Stimulated activated CD4-positive, alpha-beta T cell treated with anti-CD3 and anti-CD28 coated beads, Interleukin-12 subunit alpha, Interleukin-12 subunit beta, amount 100 ng/mL, for 4 hours (primary cell): ENCODE measurements around the gene MAPK8.
"Not testable (repeated sequence)": the region's sequence is repeated elsewhere in the genome, so short reads cannot be mapped to it uniquely, and the experiment has no call there.

ENCODE experiments used
- DNase-seq: peaks from one replicate; pipeline ENCODE4 v3.0.0-alpha.2; 2020

MAPK8 gene

DNA sequence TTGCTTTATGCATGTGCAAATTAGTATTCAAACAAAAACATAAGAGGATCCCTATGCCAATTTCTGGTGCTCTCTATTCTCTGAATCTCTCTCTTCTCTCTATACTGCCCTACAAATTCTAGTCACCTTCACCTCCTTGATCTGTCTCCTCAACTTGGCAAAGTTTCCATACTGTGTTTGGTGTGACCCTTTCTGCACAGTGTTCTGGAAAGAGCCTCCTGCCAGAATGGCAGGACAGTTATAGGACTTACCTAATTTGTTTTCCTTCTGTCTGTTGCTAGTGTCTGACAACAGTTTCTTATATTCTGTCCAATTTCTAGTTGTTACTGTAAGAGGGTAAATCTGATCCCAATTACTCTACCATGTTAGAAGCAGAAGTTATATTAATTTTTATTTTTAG, 34.3 kb downstream of the MAPK8 start:
- no peak for DNase-seq

DNA sequence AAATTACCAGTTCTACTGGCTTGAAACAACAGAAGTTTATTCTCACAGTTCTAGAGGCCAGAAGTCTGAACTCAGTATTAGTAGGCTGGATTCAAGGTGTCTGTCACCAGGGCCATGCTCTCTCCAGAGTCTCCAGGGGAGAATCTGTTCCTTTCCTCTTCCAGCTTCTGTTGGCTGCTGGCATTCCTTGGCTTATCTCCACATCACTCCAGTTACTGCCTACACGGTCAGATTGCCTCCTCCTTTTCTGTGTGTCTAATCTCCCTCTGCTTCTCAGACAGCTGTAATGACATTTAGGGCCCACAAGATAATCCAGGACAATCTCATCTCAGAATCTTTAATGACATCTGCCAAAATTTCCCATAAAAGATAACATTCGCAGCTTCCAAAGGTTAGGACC, 36.6 kb downstream of the MAPK8 start:
- no peak for DNase-seq

DNA sequence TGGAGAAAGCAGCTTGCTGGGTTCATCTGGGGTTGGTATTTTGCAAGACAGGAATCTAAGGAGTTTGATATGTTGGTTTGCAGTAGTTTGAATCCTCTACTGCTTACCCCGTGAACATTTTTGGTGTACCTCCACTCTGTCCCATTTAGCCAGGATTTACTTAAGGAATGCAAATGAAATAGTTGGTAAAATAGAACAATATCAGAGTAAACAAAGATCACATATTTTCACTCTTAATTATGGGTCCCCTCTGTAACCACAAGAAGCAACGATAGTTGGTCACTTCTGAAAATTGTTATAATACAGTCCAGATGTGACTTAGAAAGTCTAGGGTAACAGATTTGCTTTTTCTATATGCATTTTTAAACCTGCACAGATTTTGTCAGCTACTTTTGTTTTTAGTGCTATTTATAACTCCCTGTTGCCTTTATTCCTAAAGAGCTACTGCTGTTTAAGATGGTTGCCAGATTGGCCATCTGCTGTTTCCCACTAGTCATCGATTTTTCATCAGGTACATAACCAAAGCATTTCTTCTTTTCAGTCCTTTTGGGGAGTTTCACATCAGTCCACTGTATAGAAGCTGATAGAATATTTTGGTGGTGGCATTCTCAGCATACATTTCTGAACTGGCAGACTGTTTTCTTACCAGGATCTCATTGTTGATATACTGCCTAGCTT, 37.6 kb downstream of the MAPK8 start:
- no peak for DNase-seq

DNA sequence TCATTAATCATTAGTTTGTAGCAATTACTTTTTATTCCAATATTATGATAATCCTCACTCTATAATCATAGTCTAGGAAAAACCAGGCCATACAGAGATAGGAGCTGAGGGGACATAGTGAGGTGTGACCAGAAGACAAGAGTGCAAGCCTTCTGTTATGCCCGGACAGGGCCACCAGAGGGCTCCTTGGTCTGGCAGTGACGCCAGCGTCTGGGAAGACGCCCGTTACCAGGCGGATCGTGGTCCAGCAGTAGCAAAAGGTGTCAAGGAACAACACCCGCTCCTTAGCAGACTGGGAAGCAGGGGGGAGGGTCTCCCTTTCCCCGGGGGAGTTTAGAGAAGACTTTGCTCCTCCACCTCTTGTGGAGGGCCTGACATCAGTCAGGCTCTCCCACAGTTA, 39.8 kb downstream of the MAPK8 start:
- not testable (repeated sequence) for DNase-seq

DNA sequence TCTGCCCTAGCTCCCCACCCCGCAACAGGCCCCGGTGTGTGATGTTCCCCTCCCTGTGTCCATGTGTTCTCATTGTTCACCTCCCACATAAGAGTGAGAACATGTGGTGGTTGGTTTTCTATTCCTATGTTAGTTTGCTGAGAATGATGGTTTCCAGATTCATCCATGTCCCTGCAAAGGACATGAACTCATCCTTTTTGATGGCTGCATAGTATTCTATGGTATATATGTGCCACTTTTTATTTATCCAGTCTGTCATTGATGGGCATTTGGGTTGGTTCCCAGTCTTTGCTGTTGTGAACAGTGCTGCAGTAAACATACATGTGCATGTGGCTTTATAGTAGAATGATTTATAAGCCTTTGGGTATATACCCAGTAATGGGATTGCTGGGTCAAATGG, 41.1 kb downstream of the MAPK8 start:
- not testable (repeated sequence) for DNase-seq

DNA sequence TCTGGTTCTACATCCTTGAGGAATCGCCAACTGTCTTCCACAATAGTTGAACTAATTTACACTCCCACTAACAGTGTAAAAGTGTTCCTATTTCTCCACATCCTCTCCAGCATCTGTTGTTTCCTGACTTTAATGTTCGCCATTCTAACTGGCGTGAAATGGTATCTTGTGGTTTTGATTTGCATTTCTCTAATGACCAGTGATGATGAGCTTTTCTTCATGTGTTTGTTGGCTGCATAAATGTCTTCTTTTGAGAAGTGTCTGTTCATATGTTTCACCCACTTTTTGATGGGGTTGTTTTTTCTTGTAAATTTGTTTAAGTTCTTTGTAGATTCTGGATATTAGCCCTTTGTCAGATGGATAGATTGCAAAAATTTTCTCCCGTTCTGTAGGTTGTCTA, 41.5 kb downstream of the MAPK8 start:
- DNase-seq, result not testable (repeated sequence)

DNA sequence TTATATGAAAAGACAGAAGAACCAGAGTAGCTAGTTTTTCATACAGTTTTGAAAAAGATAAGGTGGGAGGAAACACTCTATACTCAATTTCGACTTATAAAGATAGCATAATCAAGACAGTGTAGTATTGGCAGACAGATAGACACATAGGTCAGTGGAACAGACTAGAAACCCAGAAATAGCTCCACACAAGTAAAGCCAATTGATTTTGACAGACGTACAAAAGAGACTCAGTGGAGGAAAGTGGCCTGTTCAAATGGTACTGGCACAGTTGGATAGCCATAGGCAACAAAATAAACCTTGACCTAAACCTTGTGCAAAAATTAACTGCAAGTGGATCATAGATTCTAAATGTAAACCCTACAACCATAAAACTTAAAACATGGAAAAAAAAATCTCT, 46.8 kb downstream of the MAPK8 start:
- no peak for DNase-seq

DNA sequence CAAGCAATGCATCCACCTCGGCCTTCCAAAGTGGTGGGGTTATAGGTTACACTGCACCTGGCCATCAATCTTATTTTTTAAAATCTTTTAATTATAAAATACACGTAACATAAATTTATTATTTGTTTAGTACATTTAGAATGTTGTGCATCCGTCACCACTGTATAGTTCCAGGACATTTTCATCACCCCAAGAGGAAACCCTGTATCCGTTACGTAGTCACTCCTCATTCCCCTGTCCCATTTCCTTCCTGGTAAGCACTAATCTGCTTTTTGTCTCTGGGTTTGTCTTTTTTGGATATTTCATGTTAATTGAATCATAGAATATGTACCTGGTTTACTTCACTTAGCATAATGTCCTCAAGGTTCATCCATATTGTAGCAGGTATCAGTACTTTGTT, 51.2 kb downstream of the MAPK8 start:
- DNase-seq, result no peak

DNA sequence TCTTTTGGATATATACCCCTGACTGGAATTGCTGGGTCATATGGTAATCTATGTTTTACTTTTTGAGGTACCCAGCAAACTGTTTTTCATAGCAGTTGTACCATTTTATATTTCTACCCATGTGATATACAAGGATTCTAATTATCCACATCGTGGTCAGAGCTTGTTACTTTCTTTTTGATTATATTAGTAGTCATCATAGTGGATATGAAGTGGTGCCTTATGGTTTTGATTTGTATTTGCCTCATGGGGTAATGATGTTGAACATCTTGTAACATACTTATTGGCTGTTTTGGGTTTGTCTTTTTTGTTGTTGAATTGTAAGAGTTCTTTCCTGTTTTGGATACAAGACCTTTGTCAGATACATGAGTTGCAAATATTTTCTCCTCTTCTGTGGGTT, 51.7 kb downstream of the MAPK8 start:
- DNase-seq, result no peak

DNA sequence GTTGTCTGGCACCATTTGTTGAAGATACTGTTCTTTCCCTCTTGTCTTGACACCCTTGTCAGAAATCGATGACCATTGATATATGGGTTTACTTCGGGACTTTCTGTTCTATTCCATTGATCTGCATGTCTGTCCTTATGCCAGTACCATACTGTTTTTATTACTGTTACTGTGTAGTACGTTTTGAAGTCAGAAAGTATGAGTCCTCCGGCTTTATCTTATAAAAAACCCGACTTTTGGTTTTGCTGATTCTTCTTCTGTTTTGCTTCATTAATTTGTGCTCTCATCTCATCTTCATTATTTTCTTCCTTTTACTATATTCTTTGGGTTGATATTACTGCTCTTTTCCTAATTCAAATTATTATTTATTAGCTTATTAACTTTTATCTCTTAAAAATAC, 52.4 kb downstream of the MAPK8 start:
- no peak for DNase-seq

DNA sequence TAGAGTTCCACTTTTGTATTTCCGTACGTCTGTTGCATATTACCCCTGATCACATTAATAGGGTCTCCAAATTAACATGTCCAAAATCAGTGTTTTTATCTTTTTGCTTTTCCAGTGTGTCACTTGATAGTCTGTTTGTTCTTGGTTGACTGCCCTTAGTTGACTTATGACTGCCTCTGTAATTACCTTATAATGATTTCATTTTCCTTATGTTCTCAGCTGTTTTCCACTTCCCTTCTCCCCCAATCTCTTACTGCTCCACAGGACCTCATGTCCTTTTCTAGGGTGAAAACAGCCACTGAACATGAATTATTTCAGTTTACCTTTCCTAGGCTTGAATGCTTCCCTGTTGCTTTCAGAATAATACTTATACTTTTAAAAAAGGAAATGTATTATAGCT, 54.7 kb downstream of the MAPK8 start:
- DNase-seq, result no peak

DNA sequence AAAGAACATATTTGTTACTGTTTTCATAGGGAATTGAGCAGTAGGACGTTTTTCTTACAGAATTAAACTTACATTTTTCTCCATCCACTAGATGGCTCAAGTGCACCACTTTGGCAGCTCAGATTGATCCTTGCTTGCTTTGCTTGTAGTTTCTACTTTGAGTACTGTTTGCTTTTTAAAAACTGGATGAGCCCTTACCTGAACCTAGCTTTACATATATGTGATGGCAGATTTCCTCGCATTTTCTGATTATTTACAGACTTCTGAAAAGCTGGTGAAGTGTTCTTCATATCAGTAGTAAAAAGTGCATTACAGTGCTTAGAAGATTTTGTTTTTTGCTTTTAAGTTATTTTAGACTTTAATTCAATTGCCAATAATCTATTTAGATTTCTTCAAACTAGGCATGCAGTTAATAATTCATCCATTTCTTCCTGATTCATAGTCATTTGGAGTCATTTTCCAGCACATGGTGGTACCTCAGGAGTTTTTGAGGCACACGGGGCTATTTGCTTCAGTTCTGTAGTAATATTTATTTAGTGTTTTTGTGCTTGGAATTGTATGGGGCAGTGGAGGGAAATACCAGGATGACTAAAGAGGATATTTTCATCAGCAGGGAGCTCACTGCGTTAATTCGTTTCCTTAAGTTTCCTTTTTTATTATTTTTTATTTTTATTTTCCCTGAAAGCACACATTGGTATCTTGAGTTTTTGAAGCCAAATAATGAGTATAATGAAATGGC, 57.3 kb downstream of the MAPK8 start:
- DNase-seq, result no peak

DNA sequence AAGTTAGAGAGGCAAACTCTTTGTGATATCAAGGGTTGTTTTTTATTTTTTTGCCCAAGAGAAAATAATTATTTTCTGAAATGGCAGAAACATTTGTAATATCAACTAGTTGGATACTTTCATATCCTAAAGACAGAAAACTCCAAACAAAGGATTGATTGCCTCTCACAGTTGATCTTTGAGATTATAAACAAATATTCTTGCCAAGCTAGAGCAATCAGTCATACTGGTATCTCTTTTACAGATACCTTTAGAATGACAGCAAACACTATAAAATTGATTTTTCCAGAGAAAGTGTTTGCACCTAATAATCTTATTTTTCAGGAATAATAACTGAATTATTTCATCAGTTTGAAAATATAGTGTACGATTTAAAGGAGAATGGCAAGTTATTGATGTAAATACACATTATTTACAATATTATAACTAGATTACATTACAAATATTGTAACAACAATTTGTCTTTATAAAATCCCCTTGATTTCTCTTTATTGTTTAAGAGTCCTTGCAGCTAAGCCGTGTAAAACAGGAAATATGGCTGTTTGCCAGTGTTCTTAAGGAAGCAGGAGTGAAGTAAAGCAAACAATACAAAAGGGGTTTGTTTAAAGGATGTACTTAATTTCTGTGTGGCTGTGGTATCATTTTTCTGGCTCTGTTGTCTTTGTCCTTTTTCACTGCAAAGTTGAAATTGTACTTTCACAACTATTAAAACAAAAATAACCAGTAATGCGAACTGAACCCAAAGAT, 58.4 kb downstream of the MAPK8 start:
- no peak for DNase-seq

DNA sequence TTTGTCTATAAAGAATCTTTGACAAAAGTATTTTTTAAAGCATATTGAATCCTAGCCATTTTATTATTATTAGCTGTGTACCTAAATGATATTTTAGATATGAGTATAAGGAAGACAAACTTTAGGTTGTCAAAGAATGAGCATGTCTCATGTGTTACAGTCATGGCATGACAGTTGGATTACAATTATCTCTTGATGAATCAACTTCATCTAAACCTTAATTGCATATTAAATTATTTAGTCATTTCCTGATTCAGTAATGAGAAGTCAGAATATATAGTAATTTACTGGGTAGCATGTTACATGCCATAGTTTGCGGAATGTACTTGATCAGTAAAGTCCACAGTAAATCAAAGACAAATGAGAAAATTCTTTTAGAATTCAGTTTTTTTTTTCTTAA, 59.2 kb downstream of the MAPK8 start:
- no peak for DNase-seq

DNA sequence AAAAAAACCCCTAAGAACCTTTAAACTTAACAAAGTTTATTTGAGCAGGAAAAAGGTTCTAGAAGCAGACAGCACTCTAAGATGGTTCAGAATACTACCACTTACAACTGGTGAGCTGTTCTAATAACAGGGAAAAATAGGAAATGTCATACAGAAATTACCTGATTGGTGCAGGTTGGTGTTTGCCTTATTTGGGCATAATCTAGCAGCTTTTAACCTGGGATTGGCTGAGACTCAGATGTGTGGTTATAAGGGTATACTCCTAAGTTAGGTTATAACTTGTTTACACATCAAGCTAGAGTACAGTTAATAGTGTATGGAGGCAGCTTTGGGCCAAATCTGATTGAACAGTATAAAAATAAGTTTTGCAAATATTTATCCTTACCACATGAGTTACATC, 59.8 kb downstream of the MAPK8 start:
- no peak for DNase-seq

DNA sequence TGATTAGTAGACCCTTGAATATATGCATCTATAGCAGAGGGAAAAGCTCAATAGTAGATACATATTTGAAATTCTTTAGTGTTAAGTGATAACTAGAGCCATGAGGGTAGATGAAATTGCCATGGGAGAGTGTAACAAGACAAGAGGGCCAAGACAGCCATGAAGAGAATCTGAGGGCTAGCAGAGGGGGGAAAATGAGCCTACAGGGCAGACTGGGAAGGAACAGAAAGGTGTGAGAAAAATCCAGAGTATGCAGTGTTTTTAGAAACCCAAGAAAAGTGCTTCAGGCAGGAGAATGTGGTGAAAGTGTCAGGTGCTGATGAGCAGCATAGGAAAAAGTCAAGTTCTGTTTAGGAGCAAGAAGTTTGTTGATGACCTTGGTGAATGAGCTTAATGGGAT, 63.0 kb downstream of the MAPK8 start:
- no peak for DNase-seq

DNA sequence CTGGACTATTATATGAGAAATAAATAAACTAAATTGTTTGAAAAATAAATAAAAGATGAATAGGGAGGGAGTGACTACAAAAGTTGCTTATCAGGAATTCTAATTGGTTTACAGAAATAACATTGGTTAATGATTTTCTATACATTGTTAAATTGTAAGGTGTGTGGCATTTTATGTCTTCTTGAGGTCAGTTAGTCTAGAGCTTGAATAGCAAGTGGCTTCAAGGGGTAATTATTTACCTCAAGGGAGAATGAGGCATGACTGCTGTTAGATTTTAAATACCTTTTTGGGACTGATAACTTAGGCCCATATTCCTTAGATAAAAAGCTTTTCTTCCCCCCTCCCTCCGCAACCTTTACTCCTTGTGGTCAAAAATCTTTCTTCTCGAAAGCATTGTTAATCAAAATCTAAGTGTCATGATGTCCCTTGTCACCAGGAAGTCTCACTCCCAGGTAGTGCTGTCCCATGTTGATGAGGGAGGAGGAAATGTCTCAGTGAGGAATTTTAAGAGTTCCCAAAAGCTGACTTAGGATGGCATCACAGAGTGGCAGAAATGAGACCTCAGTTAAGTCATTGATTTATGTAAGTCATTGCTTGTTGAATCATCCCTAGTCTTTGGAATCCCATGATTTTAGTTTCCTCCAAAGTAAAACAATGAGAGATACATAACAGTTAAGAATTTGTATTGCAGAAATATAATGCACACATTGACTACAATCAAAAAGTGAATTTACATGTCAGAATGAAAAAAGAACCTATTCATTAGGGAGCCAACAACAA, 71.5 kb downstream of the MAPK8 start:
- no peak for DNase-seq

DNA sequence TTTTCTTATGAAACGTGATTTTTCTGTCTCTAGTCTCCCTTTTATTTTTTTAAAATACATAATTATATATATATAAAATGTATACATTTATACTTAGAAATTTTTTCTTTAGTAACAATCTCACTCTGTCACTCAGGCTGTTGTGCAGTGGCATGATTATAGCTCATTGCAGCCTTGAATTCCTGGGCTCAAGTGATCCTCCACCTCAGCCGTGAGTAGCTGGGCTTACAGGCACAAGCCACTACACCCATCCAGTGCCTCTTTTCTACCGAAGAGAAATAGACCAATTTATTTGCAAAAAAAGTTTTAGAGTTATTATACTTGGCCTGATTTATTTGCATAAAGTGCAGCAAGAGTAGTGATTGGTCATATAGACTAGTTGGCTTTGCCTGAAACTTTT, 72.2 kb downstream of the MAPK8 start:
- no peak for DNase-seq

DNA sequence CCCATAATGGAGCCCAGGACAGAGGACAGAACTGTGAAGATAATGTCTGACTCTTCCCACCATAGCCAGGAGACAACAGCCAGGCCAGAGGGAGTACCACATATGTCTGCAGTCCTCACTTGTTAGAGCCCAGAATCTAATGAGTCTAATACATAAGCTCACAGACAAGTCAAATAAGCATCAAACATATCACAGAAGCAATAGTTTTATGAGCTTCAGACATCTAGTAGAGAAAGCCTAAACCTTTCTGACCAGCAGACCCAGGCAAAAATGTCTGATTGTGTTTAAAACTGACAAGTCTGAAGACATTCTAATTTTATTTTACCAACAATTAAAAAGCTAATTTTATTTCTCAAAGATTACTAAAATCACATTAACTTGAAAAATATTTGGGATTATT, 75.5 kb downstream of the MAPK8 start:
- no peak for DNase-seq

DNA sequence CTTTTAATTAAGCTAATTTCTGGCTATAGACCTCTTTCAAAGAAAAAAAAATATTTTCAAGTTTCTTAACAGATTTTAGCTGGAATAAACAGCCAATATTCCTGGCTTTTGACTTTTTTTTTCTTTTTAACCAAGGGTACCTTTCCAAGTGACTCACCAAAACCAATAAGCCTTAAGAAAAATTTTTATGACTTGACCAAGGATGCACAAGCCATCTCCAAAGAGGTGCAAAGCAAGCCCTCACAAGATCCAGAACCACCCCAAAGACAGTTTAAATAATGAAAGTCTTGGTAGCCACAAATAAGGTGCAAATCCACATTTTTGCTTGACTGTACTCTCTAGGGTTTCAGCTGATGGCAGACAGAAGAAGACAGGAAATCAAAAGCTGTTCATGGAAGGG, 76.5 kb downstream of the MAPK8 start:
- no peak for DNase-seq

DNA sequence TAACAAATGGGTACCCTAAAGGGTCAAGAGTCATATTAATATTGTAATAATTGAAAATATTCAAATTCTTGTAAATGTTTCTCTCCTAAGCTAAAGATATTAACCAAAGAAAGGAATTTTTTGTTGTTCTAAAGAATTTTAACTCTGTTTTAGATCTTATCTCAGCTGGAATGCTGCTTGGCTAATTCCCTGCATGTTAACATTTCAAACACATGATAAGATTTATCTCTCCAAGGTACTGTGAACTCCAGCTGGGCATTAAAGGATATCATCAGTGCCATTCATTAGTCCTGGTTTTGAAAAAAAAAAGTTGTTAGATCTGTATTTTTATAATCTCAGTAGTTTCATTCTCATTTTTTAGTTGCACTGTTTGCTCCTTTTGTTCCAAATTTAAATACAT, 76.9 kb downstream of the MAPK8 start:
- DNase-seq, result no peak

DNA sequence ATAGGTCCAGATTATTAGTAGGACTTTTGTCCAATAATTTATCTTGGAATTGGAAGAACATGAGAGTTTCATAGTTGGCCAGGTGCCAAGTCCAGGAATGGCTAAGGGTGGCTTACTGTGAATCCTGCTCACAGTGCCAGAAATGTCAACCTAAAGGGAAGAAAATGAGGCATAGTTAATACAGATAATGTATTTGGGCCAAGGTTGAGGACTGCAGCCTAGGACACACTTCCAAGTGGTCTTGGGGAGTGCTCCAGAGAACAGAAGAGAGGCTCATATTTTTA, 78.2 kb downstream of the MAPK8 start:
- DNase-seq, result no peak

DNA sequence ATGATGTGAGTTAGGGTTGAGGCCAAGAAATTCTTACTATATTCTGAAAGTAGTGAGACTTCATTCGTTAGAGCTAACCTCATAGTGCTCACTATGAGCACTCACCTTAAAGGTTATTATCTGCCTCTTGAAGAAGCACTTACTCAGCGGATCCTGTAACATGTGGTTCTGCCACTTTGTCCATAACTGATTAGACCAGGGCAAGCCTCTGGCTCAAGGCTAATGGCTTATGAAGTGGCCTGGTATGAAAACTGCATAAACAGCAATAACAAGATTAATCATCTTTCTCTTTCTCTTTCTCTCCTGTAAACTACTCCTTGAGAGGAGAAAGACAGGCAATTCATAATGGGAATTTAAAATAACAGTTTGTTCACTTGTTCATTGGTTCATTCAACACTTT, 82.8 kb downstream of the MAPK8 start:
- no peak for DNase-seq
